ENCODE results near the gene HOXB2.

- TF ChIP-seq CTCF (IDR thresholded peaks at IDR 0.05; ENCODE audit: insufficient read depth, low read length, poor library complexity, severe bottlenecking): no peak
- TF ChIP-seq EZH2phosphoT487 (conservative IDR thresholded peaks at IDR 0.05; ENCODE audit: low read length): no peak
Observed at GRCh38 chr17:48499735-48500434, 45.0 kb downstream of the HOXB2 start.

Measured in SU-DHL-6 (cell line).